HCT116 (cell line): Measurements from ENCODE around the gene PGBD5. TPM values are rescaled to one million over a fixed set of nuclear protein-coding genes. Genes with fewer than 3 reads are reported as not detected.

Source experiments
- ATAC-seq: fragments of 200-7000 bp; cut with Tn5 transposase; 2 replicates; pipeline ENCODE4 v1.9.1; 2020; ENCODE audit warnings: mild to moderate bottlenecking, moderate library complexity
- BruUV-seq: library from RNA; stranded (reverse); fragments of 400-500 nt; replicated peaks from 2 replicates; lab custom pipeline; 2021; lab: Mats Ljungman, UMichigan
- CTCF ChIA-PET: fragments of 300-600 bp; sonication (Branson Sonifier 250); formaldehyde crosslinking; loops from one replicate; lab custom pipeline; 2021; ENCODE audit warnings: antibody characterized with exemption; lab: Charles Lee
- POLR2A ChIA-PET: fragments of 300-600, 350-600 bp; sonication (Branson Sonifier 250); formaldehyde crosslinking; loops from one replicate; lab custom pipeline; 2021; ENCODE audit warnings: antibody characterized with exemption; lab: Charles Lee
- RAD21 ChIA-PET, 2 experiments: fragments of 300-600 bp; sonication (Branson Sonifier 250); formaldehyde crosslinking; loops; one replicate each; lab custom pipeline; 2023; ENCODE audit warnings: low total read pairs in 2 of 2; ENCODE audit not compliant: uncharacterized antibody in 2 of 2, unreplicated experiment in 2 of 2, low non-redundant PET in 1 of 2; lab: Charles Lee
- DNase-seq: peaks from one replicate; pipeline ENCODE4 v3.0.0-alpha.2; 2010; ENCODE audit warnings: low read depth, low spot score
- H2AFZ ChIP-seq: fragments of 200-600 bp; shearing (Covaris generic), sonication (generic); 2 replicates; pipeline ENCODE4 v1.6.1; 2017; ENCODE audit warnings: low read depth, mixed run types, mixed read lengths, antibody characterized with exemption, low read length; ENCODE audit not compliant: poor library complexity, severe bottlenecking
- H3K27ac ChIP-seq: 2 replicates; pipeline ENCODE4 v1.5.1; 2012; ENCODE audit warnings: low read depth, low read length
- H3K27me3 ChIP-seq: fragments of 200-600 bp; sonication (generic); 2 replicates; pipeline ENCODE4 v1.6.1; 2016; ENCODE audit warnings: mixed run types, low read length, mixed read lengths; ENCODE audit not compliant: insufficient read depth
- H3K36me3 ChIP-seq, 2 experiments: fragments of 200-500 bp in 1 of 2; fragments of 200-600 bp in 1 of 2; sonication (Bioruptor generic) in 1 of 2; sonication (generic) in 1 of 2; 2 replicates each; pipeline versions ENCODE4 v1.5.1 to v1.6.1; 2014 to 2016; ENCODE audit warnings: low read length in 2 of 2, inconsistent platforms in 1 of 2, mixed read lengths in 1 of 2, mixed run types in 1 of 2; ENCODE audit not compliant: insufficient read depth in 2 of 2, control insufficient read depth in 1 of 2
- H3K4me1 ChIP-seq, 2 experiments: fragments of 200-600 bp in 1 of 2; sonication (generic) in 1 of 2; 2 replicates each; pipeline versions ENCODE4 v1.5.1 to v1.6.1; 2012 to 2017; ENCODE audit warnings: low read length in 2 of 2, inconsistent platforms in 1 of 2, mild to moderate bottlenecking in 1 of 2, mixed read lengths in 1 of 2, mixed run types in 1 of 2, moderate library complexity in 1 of 2; ENCODE audit not compliant: insufficient read depth in 2 of 2, control insufficient read depth in 1 of 2
- H3K4me2 ChIP-seq: fragments of 200-600 bp; sonication (generic); 2 replicates; pipeline ENCODE4 v1.6.1; 2017; ENCODE audit warnings: mixed run types, low read length, mixed read lengths
- H3K4me3 ChIP-seq, 2 experiments: fragments of 200-600 bp in 1 of 2; sonication (generic) in 1 of 2; replicated peaks in 1 of 2; 2 replicates each; pipeline ENCODE4 v1.5.1; 2011 to 2016; ENCODE audit warnings: low read length in 2 of 2, control low read depth in 1 of 2, low read depth in 1 of 2, mild to moderate bottlenecking in 1 of 2, mixed read lengths in 1 of 2, mixed run types in 1 of 2
- H3K79me2 ChIP-seq: fragments of 200-600 bp; sonication (generic); 2 replicates; pipeline ENCODE4 v1.6.1; 2017; ENCODE audit warnings: mild to moderate bottlenecking, mixed run types, low read length, moderate library complexity, mixed read lengths; ENCODE audit not compliant: insufficient read depth
- H3K9ac ChIP-seq: fragments of 200-600 bp; sonication (generic); 2 replicates; pipeline ENCODE4 v1.6.1; 2016; ENCODE audit warnings: low read length, mixed read lengths
- H3K9me2 ChIP-seq: fragments of 200-600 bp; sonication (generic), shearing (Covaris generic); 2 replicates; pipeline ENCODE4 v1.6.1; 2017; ENCODE audit warnings: mixed run types, mild to moderate bottlenecking, moderate library complexity; ENCODE audit not compliant: insufficient read depth
- H3K9me3 ChIP-seq, 2 experiments: fragments of 200-500 bp in 1 of 2; fragments of 200-600 bp in 1 of 2; sonication (Bioruptor generic) in 1 of 2; sonication (generic) in 1 of 2; 2 replicates each; pipeline ENCODE4 v1.6.1; 2014 to 2017; ENCODE audit warnings: low read length in 2 of 2, mixed read lengths in 2 of 2, inconsistent platforms in 1 of 2, low read depth in 1 of 2, mild to moderate bottlenecking in 1 of 2, mixed run types in 1 of 2, moderate library complexity in 1 of 2; ENCODE audit not compliant: control insufficient read depth in 1 of 2, insufficient read depth in 1 of 2
- H4K20me1 ChIP-seq: fragments of 200-600 bp; sonication (generic), shearing (Covaris generic); 2 replicates; pipeline ENCODE4 v1.6.1; 2017; ENCODE audit warnings: mixed run types, mild to moderate bottlenecking, moderate library complexity; ENCODE audit not compliant: insufficient read depth
- CBX3 ChIP-seq: IDR thresholded peaks from 2 replicates; pipeline ENCODE4 v1.6.1; 2012; ENCODE audit warnings: low read depth
- CEBPB ChIP-seq: IDR thresholded peaks from 2 replicates; pipeline ENCODE4 v1.6.1; 2012; ENCODE audit warnings: low read depth
- CTCF ChIP-seq, 3 experiments: fragments of 200-600 bp in 1 of 3; sonication (generic) in 1 of 3; IDR thresholded peaks in 2 of 3; conservative IDR thresholded peaks in 1 of 3; 2 replicates each; pipeline ENCODE4 v1.5.1; 2012 to 2017; ENCODE audit warnings: low read depth in 2 of 3, low read length in 2 of 3, antibody characterized with exemption in 1 of 3, borderline replicate concordance in 1 of 3, control low read depth in 1 of 3, mild to moderate bottlenecking in 1 of 3, mixed read lengths in 1 of 3, mixed run types in 1 of 3, moderate library complexity in 1 of 3; ENCODE audit not compliant: insufficient read depth in 1 of 3
- EGR1 ChIP-seq: IDR thresholded peaks from 2 replicates; pipeline ENCODE4 v1.6.1; 2012; ENCODE audit warnings: low read depth
- ELF1 ChIP-seq: IDR thresholded peaks from 2 replicates; pipeline ENCODE4 v1.6.1; 2012; ENCODE audit warnings: low read depth, borderline replicate concordance
- EZH2phosphoT487 ChIP-seq: fragments of 200-600 bp; IDR thresholded peaks from 2 replicates; pipeline ENCODE4 v1.6.1; 2018; ENCODE audit warnings: antibody characterized with exemption, borderline replicate concordance
- FOSL1 ChIP-seq: IDR thresholded peaks from 2 replicates; pipeline ENCODE4 v1.6.1; 2012; ENCODE audit warnings: low read depth
- JUND ChIP-seq: IDR thresholded peaks from 2 replicates; pipeline ENCODE4 v1.6.1; 2012
- MAX ChIP-seq: IDR thresholded peaks from 2 replicates; pipeline ENCODE4 v1.6.1; 2012
- POLR2A ChIP-seq: IDR thresholded peaks from 2 replicates; pipeline ENCODE4 v1.7.0; 2011; ENCODE audit warnings: borderline replicate concordance; ENCODE audit not compliant: insufficient read depth, insufficient read length; ENCODE audit errors: extremely low read depth
- POLR2AphosphoS5 ChIP-seq: IDR thresholded peaks from 2 replicates; pipeline ENCODE4 v1.6.1; 2011; ENCODE audit warnings: mild to moderate bottlenecking, low read depth, low read length, moderate library complexity
- RAD21 ChIP-seq: IDR thresholded peaks from 2 replicates; pipeline ENCODE4 v1.6.1; 2012; ENCODE audit warnings: low read depth, mild to moderate bottlenecking
- SIN3A ChIP-seq: IDR thresholded peaks from 2 replicates; pipeline ENCODE4 v1.6.1; 2012; ENCODE audit warnings: low read depth
- SP1 ChIP-seq: IDR thresholded peaks from 2 replicates; pipeline ENCODE4 v1.6.1; 2012; ENCODE audit warnings: low read depth
- ZBTB33 ChIP-seq: IDR thresholded peaks from 2 replicates; pipeline ENCODE4 v1.6.1; 2011; ENCODE audit warnings: mild to moderate bottlenecking, low read length, moderate library complexity; ENCODE audit not compliant: insufficient replicate concordance; ENCODE audit errors: extremely low read depth
- ZFX ChIP-seq: fragments of 450-650 bp; IDR thresholded peaks from 2 replicates; pipeline ENCODE4 v1.6.1; 2017
- intact Hi-C: fragments of 100-400 bp; cut with micrococcal nuclease; formaldehyde crosslinking; loops from 2 replicates; pipeline ENCODE4 v1.10.0; 2022
- total RNA-seq: library from RNA; stranded (reverse); gene quantifications from one replicate; pipeline ENCODE4 v1.2.1, GENCODE V29; 2021; ENCODE audit not compliant: unreplicated experiment

The PGBD5 gene
- total RNA-seq, 1 experiment from 2014 or later: 0.27 TPM

GRCh38 chr1:230272557-230272956 lies 153.6 kb downstream of the PGBD5 start:
- no peak for ATAC-seq
- Histone ChIP-seq H3K79me2 (no peaks in the 10 kb centered on the region), H3K4me2 (no peak overlapping the region), H3K9me3 (no peaks in the 10 kb centered on the region), H3K4me3 (no peak overlapping the region), H3K9ac (no peak overlapping the region), H4K20me1 (no peaks in the 10 kb centered on the region), H2AFZ (no peak overlapping the region), H3K27me3 (no peaks in the 10 kb centered on the region), H3K36me3 (peaks cover 0 to 9% of the 10 kb centered on the region in 2 experiments; a peak in 2 of 4 replicates), H3K27ac (no peak overlapping the region), H3K4me1 (peaks cover 0 to 7% of the 10 kb centered on the region in 2 experiments; a peak in 2 of 4 replicates), H3K9me2 (no peaks in the 10 kb centered on the region)
- no peak for TF ChIP-seq CTCF (IDR thresholded peaks at IDR 0.05 in 2 of 3, conservative IDR thresholded peaks at IDR 0.05 in 1 of 3; ENCODE audit: borderline replicate concordance in 1 of 3, insufficient read depth in 1 of 3, low read depth in 2 of 3, low read length in 2 of 3)
- intact Hi-C loops: no loop called here
- no peak for DNase-seq
- BruUV-seq: no TSS peak
- ChIA-PET POLR2A (no interaction called here), CTCF (no interaction called here), RAD21 (no interaction called here)

GRCh38 chr1:230271300-230272035 lies 154.7 kb downstream of the PGBD5 start:
- H3K9me2 ChIP-seq: no peaks in the 10 kb centered on the region
- no peaks in the 10 kb centered on the region for H4K20me1 ChIP-seq
- ATAC-seq: no peak
- H3K27ac ChIP-seq: no peak overlapping the region
- no peak overlapping the region for H3K4me2 ChIP-seq
- peaks cover 0 to 7% of the 10 kb centered on the region in 2 experiments; a peak in 2 of 4 replicates for H3K4me1 ChIP-seq
- H3K79me2 ChIP-seq: no peaks in the 10 kb centered on the region
- ChIA-PET CTCF (no interaction called here), RAD21 (no interaction called here), POLR2A (no interaction called here)
- BruUV-seq: no TSS peak
- intact Hi-C loops: no loop called here
- no peaks in the 10 kb centered on the region for H3K27me3 ChIP-seq
- peaks cover 0 to 9% of the 10 kb centered on the region in 2 experiments; a peak in 2 of 4 replicates for H3K36me3 ChIP-seq
- H3K4me3 ChIP-seq: no peak overlapping the region
- no peak overlapping the region for H3K9ac ChIP-seq
- no peak for DNase-seq
- no peak overlapping the region for H2AFZ ChIP-seq
- no peaks in the 10 kb centered on the region for H3K9me3 ChIP-seq
- TF ChIP-seq RAD21 (no peak), SIN3A (no peak), EZH2phosphoT487 (no peak), SP1 (no peak), JUND (no peak), ZFX (no peak), POLR2AphosphoS5 (no peak), POLR2A (no peak), EGR1 (no peak), ZBTB33 (no peak), CEBPB (no peak), MAX (no peak), CBX3 (no peak), FOSL1 (no peak), ELF1 (no peak)
